Measurements from ENCODE around the gene SLC5A5. TPM values are rescaled to one million over a fixed set of nuclear protein-coding genes. Genes with fewer than 3 reads are reported as not detected.
A peak's percentile ranks its signal among the peaks of the same experiment; 100 is the strongest.

SLC5A5 gene
- total and polyA plus RNA-seq, 10 of the 15 experiments (the other 5 are each of a cell fraction or from before 2014, with no cell fraction given) = 0.02 to 0.08 (median 0.05) TPM; not detected in 3

- TF ChIP-seq, protein P1, sequence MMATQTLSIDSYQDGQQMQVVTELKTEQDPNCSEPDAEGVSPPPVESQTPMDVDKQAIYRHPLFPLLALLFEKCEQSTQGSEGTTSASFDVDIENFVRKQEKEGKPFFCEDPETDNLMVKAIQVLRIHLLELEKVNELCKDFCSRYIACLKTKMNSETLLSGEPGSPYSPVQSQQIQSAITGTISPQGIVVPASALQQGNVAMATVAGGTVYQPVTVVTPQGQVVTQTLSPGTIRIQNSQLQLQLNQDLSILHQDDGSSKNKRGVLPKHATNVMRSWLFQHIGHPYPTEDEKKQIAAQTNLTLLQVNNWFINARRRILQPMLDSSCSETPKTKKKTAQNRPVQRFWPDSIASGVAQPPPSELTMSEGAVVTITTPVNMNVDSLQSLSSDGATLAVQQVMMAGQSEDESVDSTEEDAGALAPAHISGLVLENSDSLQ (IDR thresholded peaks at IDR 0.05) = peak; percentile 22; the same call in 1 of the 2 replicates
- TF ChIP-seq RBBP5 (conservative IDR thresholded peaks at IDR 0.05) (no peak), CREB1 (IDR thresholded peaks at IDR 0.05; ENCODE audit: low read depth) (peak; percentile 100), STAT1 (conservative IDR thresholded peaks at IDR 0.05) (peak; percentile 97), EGR1 (IDR thresholded peaks at IDR 0.05; ENCODE audit: borderline replicate concordance in 1 of 2, low read depth in 2 of 2, low read length in 2 of 2) (no peak), MYC (IDR thresholded peaks at IDR 0.05; ENCODE audit: insufficient read depth, insufficient read length, insufficient replicate concordance, low read length, severe bottlenecking) (peak; percentile 81), JUND (IDR thresholded peaks at IDR 0.05; ENCODE audit: low read depth, low read length) (peak; percentile 67), ATF3 (IDR thresholded peaks at IDR 0.05; ENCODE audit: borderline replicate concordance, extremely low read depth, low read depth, low read length) (peak; percentile 80; the same call in 1 of the 2 replicates), RFX5 (IDR thresholded peaks at IDR 0.05; ENCODE audit: low read depth, low read length) (0 out of 2 replicates have a peak, but pooled peaks have one; percentile 3), SMARCA5 (IDR thresholded peaks at IDR 0.05) (peak; percentile 89), RCOR1 (conservative IDR thresholded peaks at IDR 0.05; ENCODE audit: low read depth, low read length) (peak; percentile 89; the same call in 1 of the 2 replicates), CBFB (IDR thresholded peaks at IDR 0.05; ENCODE audit: low read depth) (0 out of 2 replicates have a peak, but pooled peaks have one; percentile 30), YY1 (IDR thresholded peaks at IDR 0.05; ENCODE audit: low read depth, low read length) (peak; percentile 100), CREM (IDR thresholded peaks at IDR 0.05; ENCODE audit: low read depth) (peak; percentile 100), TARDBP (IDR thresholded peaks at IDR 0.05; ENCODE audit: borderline replicate concordance) (peak; percentile 94), FOXM1 (IDR thresholded peaks at IDR 0.05; ENCODE audit: low read depth, low read length) (peak; percentile 79; the same call in 1 of the 2 replicates), TCF12 (IDR thresholded peaks at IDR 0.05; ENCODE audit: low read depth, low read length) (0 out of 2 replicates have a peak, but pooled peaks have one; percentile 27), HDGF (IDR thresholded peaks at IDR 0.05) (0 out of 2 replicates have a peak, but pooled peaks have one; percentile 9), NR2F1 (conservative IDR thresholded peaks at IDR 0.05) (no peak; the same call in 1 of the 2 replicates)
- TF ChIP-seq, protein P2, sequence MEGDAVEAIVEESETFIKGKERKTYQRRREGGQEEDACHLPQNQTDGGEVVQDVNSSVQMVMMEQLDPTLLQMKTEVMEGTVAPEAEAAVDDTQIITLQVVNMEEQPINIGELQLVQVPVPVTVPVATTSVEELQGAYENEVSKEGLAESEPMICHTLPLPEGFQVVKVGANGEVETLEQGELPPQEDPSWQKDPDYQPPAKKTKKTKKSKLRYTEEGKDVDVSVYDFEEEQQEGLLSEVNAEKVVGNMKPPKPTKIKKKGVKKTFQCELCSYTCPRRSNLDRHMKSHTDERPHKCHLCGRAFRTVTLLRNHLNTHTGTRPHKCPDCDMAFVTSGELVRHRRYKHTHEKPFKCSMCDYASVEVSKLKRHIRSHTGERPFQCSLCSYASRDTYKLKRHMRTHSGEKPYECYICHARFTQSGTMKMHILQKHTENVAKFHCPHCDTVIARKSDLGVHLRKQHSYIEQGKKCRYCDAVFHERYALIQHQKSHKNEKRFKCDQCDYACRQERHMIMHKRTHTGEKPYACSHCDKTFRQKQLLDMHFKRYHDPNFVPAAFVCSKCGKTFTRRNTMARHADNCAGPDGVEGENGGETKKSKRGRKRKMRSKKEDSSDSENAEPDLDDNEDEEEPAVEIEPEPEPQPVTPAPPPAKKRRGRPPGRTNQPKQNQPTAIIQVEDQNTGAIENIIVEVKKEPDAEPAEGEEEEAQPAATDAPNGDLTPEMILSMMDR (IDR thresholded peaks at IDR 0.05 in 2 of 3, conservative IDR thresholded peaks at IDR 0.05 in 1 of 3; ENCODE audit: control insufficient read depth in 2 of 3, extremely low read depth in 1 of 3, insufficient read depth in 1 of 3, low read depth in 3 of 3, low read length in 3 of 3) = peak; percentile 99
- TF ChIP-seq, protein P3, sequence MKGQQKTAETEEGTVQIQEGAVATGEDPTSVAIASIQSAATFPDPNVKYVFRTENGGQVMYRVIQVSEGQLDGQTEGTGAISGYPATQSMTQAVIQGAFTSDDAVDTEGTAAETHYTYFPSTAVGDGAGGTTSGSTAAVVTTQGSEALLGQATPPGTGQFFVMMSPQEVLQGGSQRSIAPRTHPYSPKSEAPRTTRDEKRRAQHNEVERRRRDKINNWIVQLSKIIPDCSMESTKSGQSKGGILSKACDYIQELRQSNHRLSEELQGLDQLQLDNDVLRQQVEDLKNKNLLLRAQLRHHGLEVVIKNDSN (IDR thresholded peaks at IDR 0.05; ENCODE audit: borderline replicate concordance, extremely low read length, insufficient read depth, low read depth, low read length) = peak; percentile 90
- TF ChIP-seq, protein P4, sequence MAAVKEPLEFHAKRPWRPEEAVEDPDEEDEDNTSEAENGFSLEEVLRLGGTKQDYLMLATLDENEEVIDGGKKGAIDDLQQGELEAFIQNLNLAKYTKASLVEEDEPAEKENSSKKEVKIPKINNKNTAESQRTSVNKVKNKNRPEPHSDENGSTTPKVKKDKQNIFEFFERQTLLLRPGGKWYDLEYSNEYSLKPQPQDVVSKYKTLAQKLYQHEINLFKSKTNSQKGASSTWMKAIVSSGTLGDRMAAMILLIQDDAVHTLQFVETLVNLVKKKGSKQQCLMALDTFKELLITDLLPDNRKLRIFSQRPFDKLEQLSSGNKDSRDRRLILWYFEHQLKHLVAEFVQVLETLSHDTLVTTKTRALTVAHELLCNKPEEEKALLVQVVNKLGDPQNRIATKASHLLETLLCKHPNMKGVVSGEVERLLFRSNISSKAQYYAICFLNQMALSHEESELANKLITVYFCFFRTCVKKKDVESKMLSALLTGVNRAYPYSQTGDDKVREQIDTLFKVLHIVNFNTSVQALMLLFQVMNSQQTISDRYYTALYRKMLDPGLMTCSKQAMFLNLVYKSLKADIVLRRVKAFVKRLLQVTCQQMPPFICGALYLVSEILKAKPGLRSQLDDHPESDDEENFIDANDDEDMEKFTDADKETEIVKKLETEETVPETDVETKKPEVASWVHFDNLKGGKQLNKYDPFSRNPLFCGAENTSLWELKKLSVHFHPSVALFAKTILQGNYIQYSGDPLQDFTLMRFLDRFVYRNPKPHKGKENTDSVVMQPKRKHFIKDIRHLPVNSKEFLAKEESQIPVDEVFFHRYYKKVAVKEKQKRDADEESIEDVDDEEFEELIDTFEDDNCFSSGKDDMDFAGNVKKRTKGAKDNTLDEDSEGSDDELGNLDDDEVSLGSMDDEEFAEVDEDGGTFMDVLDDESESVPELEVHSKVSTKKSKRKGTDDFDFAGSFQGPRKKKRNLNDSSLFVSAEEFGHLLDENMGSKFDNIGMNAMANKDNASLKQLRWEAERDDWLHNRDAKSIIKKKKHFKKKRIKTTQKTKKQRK (IDR thresholded peaks at IDR 0.05; ENCODE audit: low read depth, low read length) = no peak
These were observed 61.0 kb downstream of the SLC5A5 start, which contains the start of gene CCDC124 (continued) for GRCh38 chr19:17932485-17933338.
